Putamen (tissue), 1 donor: ENCODE measurements around the gene KIF12.

Experiments
- DNase-seq: peaks from one replicate; pipeline ENCODE4 v3.0.0-alpha.2; 2016; ENCODE audit warnings: low spot score

The KIF12 gene

DNA sequence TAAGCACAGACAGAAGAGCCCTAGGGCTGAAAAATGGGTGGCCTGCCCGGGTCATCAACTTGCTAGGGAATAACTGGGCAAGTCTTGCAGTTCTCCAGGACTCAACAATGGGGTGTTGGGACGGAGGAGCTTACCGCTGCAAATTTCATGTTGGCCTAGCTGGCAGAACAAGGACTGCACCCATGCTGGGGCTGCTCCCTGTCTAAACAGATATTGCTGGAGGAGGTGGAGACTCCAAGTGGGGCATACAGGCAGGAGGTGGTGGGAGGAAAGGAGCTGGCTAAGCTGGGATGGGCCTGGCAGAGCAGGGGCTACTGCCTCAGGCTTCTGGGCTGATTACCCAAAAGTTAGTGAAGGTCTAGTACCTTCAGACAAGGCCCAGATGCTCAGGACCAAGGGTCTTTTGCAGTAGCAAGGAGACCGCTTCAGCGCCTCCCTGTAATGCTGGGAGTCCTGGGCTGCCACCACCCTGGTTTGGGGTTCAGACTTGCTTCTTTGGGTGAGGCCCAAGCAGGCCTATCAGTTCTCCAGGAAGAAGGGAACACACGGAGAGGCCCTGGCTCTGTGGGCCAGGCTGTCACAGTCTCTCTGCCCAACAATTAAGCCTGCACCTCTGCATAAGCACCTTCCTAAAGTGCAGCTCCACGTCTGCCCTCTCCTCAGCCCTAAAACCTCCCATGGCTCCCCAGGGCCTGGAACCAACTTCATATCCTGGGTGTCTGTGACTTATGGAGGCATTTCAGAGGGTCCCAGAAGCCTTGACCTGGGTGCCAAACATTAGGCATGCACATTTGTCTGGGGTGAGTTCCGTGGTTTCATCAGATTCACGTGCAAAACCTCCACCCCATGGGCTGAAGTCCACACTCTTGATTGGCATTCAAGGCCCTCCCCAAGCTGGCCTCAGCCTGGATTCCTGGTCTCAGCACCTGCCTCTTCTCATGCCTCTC is 24.2 kb upstream of the KIF12 start:
- no peak for DNase-seq

DNA sequence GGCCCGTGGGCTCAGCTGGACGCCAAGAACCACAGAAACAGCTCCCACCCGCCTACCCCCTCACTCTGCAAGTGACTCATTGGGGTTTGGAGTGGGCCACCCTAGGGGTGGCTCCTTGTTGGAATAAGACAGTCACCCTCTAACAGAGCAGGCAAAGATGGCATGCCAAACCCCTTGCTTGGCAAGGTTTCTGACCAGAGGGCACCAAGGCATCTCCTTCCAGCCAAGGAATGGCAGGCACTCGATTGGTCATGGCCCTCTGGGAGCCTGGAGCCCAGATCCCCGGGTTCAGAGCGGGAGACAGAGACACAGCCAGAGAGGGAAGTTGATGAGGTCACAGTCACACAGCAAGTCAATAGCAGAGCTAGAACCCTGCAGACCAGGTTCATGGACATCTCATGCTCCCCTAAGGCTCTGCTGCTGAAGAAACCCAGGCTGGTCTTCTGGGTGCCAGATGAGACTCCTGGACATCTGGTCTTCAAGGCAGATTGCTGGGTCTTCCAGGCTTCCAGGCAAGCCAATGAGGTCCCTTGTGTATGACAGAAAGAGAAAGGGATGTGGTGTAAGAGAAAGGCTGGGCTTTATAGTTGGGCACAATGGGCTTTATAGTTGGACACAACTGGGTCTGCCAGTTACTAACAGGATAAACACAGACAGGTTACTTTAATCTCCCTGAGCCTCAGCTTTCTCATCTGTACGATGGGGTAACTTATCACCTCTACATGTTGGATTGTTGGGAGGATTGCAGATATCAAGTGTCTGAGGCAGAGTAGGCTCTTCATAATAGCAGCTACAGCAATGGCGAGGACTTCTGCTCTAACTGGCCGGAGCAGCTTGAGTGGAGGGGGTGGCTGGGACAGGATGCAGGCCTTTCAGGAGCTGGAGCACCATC is 23.3 kb upstream of the KIF12 start:
- no peak for DNase-seq

DNA sequence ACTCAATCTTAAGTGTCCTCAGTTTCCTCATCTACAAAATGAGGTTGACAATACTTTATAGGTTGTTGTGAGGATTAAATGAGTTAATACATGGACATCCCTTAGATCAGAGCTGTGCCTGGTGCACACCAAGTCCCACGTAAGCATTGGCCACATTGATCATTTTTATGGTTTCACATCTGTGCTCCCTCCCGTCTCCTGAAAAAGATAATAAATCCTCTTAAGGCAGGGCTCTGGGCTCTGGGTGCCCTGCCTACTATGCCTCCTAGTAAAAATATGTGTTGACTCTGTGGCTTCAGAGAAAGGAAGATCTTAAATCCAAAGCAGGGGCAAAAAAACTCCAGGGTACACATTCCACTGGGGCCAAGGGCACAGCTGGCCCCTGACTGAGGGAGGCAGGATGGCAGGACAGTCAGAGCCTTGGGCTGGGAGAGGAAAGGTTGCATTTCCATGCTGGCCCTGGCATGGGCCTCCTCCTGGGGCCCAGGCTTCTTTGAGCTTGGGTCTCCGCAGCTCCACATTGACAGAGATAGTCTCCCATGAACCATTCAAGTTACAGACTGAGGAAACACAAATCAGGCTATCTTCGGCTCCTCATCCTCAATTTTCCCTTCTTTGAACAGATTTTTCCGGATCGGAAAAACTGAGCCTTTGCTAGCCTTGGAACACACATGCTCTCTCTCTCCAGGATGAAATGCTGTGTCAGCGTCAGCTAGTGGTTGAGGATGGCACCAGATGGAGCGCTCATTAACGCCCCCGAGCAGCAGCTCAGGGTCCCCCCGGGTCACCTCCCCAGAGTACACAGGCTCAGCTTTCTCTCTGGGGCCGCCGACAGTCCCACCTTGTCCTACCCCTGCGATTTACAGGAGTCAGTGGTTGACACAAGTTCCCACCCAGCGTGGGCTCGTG is 22.4 kb upstream of the KIF12 start:
- DNase-seq = no peak

DNA sequence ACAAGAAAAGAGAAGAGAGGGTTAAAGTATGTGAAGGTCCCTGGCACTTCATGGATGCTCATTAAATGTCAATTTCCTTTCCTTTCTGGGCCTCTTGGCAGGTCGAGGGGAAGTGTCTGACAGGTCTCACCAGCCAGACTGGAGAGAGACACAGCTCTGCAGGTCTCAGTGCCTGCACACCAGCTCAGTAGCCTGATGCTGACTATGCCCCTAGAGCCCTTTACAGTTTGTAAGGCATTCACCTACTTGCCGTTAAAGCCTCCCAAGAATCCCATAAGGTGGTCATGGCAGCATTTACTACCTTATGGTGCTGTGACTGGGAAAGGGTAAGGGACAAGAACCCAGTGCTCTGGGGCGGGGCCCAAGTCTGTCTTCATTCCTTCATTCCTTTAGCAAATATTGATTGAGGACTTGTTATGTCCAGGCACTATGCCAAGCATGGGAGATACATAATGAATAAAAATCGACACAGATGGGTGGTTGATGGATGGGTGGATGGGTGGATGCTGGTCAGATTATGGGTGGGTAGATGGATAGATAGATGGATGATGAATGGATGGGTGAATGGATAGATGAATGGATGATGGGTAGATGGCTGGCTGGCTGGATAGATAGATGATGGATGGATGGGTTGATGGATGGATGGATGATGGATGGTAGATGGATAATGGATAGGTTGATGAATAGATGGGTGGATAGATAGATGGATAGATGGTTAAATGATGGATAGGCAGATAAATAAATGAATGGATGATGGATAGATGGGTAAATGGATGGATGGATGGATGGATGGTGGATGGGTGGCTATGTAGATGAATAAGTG is 21.3 kb upstream of the KIF12 start:
- DNase-seq = no peak

DNA sequence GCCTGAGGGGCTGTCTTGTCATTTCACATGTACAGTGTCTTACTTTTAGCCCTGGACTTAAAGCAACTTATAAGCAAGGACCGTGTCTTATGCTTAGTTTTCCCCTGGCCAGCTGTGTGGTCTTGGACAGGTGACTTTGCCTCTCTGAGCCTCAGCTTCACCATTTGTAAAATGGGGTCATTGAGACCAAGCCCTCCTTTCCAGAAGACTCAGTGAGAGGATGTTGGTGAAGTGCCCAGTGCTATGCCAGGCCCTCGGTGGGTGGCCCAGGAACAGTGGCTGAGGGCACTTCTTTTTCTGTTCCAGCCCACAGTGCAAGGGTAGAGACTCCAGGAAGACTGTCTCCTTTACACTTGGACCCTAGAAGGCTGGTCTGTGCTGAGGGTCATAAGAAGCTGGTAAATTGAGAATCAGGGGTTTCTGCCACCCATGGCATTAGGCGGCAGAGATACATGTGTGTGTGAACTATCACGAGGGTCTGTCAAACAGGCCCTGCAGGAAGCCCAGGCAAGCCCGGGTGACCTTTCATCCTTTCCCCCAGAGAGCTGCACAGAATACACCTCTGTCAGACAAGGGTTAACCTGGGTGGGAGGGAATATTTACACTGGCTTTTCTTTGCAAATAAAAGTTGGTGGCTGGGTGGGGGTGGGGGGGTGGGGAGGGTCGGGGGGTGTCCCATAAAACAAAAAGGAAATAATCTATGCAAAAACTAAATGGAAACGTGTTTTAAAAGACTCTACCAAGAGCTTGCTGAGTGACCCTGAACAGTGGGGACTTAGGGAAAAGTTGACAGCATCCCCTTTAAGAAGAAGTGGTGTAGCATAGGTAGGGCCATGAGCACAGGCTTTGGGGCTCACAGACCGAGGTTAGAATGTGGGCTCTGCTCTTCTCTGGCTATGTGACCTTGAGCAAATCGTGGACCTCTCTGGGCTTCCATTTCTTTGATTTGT is 20.4 kb upstream of the KIF12 start:
- DNase-seq = no peak

DNA sequence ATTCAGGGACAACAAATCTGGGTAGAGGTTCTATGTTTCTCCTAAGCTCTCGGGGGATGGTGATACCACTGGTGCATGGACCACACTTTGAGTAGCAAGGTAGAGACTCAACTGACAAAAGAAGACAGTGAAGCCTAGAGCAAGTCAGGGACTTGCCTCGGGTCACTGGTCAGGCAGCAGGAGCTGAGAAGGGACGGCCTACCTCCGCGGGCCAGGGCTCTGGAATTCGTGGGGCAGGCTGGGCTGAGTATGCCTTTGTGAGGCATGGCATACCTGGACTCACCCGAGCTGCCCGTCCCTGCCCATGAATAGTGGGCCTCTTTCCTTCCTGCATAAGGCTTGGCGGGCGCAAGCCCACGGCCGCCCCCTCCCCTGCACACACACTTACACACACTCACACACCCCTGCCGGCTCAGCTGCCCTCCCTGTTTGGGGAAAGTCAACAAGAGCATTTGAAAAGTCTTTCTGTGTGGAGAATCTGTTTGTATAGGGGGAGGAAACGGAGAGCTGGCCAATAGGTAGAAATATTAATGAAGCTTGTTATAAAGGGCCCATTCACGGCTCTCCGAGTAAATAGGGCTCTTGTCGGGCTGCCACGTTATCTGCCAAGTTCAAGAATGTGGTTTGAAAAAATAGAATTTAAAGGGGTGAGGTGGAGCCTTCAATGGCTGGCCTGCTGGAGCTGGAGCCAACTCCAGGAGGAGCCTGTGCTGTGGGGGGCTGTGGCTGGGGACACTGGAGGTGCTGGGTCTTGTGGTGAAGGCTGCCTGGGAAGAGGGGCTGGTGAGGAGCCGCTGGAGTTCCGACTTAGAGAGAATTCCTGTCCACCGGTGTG is 19.1 kb upstream of the KIF12 start:
- peak; percentile 16 for DNase-seq

DNA sequence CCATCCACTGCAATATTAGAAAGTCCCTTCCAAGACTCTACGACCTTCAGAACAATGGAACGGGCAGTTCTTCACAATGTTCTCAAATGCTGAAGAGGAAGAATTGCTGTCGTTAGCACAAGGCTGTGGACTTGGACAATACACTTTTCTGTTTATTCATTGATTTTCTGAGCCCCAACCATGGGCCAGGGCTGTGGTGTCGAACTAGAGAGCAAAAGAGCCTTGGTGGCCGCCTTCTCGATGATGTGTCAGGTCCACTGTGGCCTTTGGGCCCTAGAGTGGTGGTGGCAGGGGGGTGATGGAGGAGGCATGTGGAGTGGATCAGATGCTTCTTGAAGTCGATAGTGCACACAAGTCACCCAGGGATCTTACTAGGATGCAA is 18.5 kb upstream of the KIF12 start:
- DNase-seq = no peak

DNA sequence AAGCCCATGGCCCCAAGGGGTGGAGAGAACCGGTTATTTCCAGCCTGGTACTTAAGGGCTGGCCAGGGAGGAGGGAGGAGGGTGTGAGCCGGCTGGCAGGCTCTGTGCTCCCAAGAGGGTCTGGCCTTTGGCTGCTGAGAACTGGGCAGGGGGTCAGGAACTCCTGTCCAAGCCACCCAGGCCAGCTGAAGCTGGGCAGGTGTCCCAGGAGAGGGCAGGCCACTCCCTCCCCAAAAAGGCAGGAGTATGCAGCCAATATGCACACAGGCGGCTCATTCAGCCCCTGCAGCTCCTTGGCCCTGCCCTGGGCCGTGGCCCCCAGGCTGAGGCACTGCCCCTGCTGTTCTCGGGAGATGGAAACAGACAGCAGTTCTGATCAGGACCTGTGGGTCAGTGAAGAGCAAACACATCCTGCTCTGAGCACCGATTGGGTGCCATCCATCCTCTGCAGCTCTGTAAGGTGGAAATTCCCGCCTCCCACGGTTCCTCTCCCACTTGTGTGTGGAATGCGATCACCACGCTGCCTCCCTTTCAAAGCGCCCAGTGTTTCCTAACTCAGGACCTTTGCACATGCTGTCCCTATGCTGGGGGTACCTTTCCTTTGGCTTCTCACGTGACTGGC is 17.1 kb upstream of the KIF12 start:
- peak; percentile 14 for DNase-seq

DNA sequence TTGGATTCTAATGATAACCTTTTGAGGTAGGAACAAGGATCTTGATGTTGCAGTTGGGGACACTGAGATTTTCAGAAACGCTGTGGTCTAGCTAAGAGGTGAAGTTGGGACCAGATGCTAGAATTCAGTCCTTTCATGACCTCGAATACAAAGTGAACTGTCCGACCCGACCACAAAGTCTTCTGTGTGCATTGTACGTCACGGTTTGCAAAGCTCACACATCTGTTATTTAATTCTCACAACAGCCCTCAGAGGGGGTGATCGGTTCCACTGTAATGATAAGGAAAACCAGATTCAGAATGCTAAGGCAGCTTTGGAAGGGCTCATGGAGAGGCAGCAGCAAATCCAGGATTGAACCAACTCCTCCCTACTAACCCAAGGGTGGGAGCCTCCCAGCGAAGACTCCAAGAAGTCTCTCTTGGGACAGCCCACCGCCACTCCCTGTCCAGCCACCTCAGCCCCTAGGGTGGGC is 16.6 kb upstream of the KIF12 start:
- DNase-seq = no peak

DNA sequence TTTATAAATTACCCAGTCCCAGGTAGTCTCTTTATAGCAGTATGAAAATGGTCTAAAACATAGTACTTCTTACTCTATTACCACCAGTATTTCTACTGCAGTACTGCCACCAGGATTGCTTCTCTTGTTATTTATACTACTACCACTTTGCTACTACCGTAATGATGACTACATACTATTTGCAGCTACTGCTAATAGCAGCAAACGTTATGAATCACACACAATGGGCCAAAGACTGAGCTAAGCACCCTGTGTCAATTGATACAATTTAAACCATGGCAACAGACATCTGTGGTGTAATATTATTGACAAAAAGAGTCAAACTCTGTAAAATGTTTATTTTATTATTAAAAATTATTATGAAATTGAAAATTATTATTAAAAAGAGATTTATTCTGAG is 15.3 kb upstream of the KIF12 start:
- DNase-seq = no peak

DNA sequence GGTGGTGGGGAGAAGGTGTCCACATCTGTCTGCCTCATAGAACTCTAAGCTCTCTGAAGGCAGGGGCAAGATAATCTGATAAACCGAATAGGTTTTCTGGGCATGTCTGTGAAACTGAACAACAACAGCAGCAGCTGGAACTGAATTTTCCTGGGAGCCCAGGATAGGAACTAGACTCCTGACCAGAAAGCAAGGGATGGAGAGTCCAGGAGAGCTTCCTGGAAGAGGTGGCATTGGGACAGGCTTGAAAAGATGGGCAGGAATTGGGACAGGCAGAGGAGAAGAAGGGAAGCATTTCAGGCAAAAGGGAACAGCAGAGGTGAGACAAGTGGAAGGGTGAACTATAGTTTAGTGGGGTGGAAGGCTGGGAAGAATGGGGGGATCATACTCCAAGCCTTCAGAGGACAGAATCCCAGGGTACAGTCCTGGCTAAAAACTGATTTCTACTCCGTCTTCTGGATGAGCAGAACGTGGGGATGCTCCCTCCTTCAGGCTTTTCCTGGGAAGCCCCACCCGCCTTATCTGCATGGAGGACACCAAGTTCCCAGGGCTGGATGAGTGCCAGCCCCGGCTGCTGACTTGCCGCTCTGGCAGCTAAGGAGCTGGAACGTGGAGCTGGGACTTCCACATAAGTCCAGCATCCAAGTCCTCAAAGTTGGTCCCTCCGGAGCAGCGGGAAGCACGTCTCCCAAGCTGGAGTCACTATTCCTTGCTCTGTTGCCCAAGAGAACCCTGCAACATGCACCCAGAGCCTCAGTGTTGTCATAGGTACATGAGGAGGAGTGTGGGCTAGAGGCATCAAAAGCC is 13.9 kb upstream of the KIF12 start:
- peak; percentile 11 for DNase-seq

DNA sequence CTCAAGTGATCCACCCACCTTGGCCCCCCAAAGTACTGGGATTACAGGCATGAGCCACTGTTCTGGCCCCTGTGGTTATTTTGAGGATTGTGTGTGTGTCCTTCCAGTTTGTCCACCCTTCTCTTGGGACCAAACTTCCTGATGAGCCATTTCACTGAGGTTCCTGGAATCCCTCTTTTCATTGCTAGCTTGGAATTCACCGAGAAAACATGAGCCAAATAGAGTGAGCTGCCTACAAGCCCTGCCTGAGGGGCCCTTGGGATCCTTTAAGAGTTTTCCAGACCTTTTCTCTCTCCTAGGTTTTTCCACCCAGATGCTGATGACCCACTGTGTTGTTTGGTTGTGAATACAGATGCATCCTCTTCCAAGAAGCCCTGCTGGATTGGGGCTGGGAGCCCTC is 13.2 kb upstream of the KIF12 start:
- no peak for DNase-seq

DNA sequence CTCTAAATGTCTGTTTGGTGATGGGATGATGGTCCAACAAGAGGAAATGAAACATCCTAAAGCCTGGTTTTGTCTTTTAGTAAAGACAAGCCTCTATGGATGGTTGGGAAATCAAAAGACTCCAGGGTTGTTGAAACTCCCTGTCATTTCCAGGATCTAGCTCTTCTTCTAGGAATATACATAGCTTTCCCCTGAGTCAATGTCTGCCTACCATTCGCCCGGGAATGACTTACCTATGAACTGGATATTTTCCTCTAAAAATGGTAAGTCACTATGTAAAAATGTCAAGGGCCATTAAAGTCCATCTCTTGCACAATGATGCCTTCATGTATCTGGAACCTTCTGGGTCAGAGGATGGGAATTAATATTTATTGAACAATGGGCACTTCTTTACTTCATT is 11.1 kb upstream of the KIF12 start:
- no peak for DNase-seq

DNA sequence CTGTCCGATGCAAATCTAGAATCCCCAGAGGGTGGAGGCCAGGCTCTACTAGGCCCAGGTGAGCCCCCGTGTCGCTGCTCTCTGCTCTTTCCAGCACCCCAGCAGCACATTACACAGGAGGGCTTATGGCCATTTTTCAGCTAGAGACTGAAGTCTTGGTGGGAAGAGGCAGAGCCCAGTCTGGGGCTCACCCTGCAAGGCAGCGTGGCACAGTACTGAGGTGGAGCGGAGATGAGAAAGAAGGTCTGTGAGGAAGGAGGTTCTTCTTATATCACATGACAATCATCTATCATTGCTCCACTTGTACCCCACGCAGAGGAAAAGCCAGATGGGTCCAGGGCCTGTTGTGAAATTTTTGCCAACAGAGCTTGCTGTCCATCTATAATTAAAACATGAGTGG is 10.0 kb upstream of the KIF12 start:
- DNase-seq = no peak

DNA sequence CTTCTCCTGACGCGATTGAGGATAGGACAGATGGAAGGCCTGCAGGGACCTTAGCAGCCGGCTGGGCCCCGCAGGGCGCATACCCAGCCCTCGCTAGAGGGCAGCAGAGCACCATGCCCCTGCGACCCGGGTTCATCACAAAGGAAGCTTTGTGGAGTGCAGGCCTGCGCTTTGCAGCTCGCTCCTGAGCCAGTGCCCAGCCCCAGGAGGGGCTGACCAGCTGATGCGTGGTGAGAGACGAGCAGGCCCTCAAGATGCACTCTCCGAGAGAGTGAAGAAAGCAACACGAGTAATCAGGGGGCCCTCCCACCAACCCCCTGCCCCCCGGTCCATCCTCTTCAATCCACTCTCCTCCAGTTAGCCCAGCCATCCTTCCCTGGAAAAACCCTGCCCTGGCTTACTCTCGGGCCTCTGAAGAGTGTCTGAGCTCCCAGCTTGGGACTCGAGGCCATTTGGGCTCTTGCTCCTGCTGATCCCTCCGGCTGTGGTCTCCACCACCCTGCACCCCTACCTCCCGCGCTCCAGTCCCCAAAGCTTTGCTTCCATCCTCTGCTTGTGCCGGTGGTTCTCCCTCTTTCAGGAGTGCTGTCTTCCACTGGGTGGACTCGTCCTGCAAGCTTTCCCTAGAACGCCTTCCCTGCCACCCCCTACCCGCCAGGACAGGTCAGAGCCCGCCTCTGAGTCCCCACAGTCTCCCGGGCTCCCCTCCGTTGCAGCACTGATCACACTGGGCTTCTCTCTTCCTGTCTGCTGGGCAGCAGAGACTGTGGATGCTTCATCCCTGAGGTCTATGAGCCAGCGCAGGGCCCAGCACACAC is 9.1 kb upstream of the KIF12 start:
- DNase-seq = peak; percentile 79

DNA sequence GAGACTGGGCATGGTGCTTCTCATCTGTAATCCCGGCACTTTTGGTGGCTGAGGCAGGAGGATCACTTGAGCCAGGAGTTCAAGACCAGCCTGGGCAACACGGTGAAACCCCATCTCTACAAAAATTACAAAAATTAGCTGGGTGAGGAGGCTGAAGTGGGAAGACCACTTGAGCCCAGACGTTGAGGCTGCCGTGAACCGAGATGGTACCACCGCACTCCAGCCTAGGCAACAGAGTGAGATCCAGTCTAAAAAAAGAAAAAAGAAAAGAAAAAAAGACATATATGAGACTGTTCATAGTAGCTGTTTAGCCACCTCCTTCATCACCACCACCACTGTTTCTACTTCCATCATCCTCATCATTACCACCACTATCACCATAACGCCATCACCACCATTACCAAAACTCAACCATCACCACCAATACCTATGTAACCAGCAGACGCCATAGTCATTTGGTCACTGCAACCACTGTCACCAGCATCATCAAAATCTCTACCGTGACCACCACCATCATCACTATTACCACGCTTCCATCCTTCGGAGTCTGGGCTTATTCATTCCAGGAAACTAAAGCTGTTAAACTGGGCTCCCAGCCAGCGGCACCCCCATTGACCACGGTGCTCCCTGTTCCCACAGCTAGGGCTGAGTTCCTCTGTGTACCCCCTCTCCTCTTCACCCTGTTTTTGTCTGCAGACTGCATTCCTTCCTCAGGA is 8.4 kb upstream of the KIF12 start:
- no peak for DNase-seq
